ENCODE results near the gene OR52E5. TPM values are rescaled to one million over a fixed set of nuclear protein-coding genes. Genes with fewer than 3 reads are reported as not detected.

Gene OR52E5
- total and polyA plus RNA-seq, 10 of the 15 experiments (the other 5 are each of a cell fraction or from before 2014, with no cell fraction given): not detected

DNA sequence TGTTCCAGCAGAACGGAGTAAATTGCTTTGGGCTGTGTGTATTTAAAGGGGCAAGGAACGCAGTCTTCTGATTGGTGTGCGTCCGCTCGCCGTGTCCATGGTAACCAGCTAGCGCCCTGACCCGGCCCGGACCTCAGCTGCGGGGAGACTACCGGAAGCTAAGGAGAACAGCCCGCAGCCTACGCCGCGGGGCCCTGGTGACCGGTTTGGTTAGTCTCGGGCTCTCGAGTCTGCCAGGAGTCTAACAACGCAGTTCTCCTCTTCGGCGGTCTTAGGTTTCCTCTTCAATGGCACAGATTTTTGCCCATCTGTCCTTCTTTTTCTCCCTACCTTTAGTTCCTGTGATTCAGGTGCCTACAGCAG, 45.6 kb downstream of the OR52E5 start (continued):
- TF ChIP-seq, protein P1, sequence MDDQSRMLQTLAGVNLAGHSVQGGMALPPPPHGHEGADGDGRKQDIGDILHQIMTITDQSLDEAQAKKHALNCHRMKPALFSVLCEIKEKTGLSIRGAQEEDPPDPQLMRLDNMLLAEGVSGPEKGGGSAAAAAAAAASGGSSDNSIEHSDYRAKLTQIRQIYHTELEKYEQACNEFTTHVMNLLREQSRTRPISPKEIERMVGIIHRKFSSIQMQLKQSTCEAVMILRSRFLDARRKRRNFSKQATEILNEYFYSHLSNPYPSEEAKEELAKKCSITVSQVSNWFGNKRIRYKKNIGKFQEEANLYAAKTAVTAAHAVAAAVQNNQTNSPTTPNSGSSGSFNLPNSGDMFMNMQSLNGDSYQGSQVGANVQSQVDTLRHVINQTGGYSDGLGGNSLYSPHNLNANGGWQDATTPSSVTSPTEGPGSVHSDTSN (IDR thresholded peaks at IDR 0.05; ENCODE audit: insufficient replicate concordance, low read depth, low read length): no peak
- TF ChIP-seq ZNF207 (IDR thresholded peaks at IDR 0.05; ENCODE audit: borderline replicate concordance): no peak

DNA sequence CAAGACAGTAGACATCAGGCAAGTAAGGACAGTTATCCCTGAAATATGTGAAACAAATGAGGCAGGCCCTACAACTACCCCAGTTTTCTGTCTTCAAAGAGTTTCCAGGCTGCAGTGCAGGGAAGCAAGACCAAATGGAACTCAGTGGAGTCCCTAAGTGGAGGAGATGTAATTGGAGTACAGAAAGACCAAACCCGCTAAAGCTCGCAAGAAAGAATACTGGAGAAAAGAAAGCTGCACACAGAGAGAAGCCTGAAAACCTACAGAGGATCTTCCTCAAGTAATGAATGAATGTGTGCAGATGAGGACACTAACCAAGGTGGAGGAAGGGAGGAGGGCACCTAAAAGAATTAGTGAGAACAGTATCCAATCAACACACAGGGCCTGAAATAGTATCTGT, 47.7 kb downstream of the OR52E5 start:
- no peak for DNase-seq (ENCODE audit: low read depth, low spot score)
- intact Hi-C loops (cut with micrococcal nuclease; ENCODE audit: unreplicated experiment) (no loop called here), in situ Hi-C loops (cut with MboI) (no loop called here)
- ChIA-PET RAD21 (ENCODE audit: unreplicated experiment) (no interaction called here), SMC1A (ENCODE audit: uncharacterized antibody, unreplicated experiment) (no interaction called here), CTCF (no interaction called here), POLR2A (no interaction called here)
- no peak overlapping the region for H3K9ac ChIP-seq (ENCODE audit: control insufficient read depth, insufficient read depth, low read length)
- H3K79me2 ChIP-seq (ENCODE audit: control insufficient read depth, insufficient read depth, low read length): no peaks in the 10 kb centered on the region
- TF ChIP-seq SUZ12 (IDR thresholded peaks at IDR 0.05; ENCODE audit: unreplicated experiment) (no peak), RBBP5 (conservative IDR thresholded peaks at IDR 0.05) (no peak), TAF1 (IDR thresholded peaks at IDR 0.05; ENCODE audit: borderline replicate concordance, low read depth, low read length) (no peak), BMI1 (IDR thresholded peaks at IDR 0.05; ENCODE audit: borderline replicate concordance) (no peak), POLR2A (IDR thresholded peaks at IDR 0.05; ENCODE audit: low read depth, low read length) (no peak), MYB (IDR thresholded peaks at IDR 0.05; ENCODE audit: borderline replicate concordance, low read depth, low read length) (no peak), NFYB (IDR thresholded peaks at IDR 0.05; ENCODE audit: insufficient read depth, low read depth, low read length) (no peak), TBL1XR1 (IDR thresholded peaks at IDR 0.05; ENCODE audit: low read depth, low read length) (no peak), PML (IDR thresholded peaks at IDR 0.05; ENCODE audit: low read length) (no peak), MXI1 (IDR thresholded peaks at IDR 0.05; ENCODE audit: low read depth, low read length) (no peak), EZH2 (IDR thresholded peaks at IDR 0.05; ENCODE audit: borderline replicate concordance, control insufficient read depth, low read depth, low read length) (no peak)
- H2AFZ ChIP-seq (ENCODE audit: control insufficient read depth, low read depth, low read length): no peak overlapping the region
- no peaks in the 10 kb centered on the region for H3K4me1 ChIP-seq (ENCODE audit: control insufficient read depth, insufficient read depth, low read length)
- no peaks in the 10 kb centered on the region for H3K36me3 ChIP-seq (ENCODE audit: control insufficient read depth in 2 of 2, insufficient read depth in 2 of 2, low read length in 1 of 2)
- no TSS peak for BruUV-seq (replicated peaks)
- H3K4me2 ChIP-seq (ENCODE audit: control insufficient read depth, insufficient read depth): no peak overlapping the region
- H3K27me3 ChIP-seq (replicated peaks in 1 of 2; ENCODE audit: control insufficient read depth in 2 of 2, insufficient read depth in 2 of 2, low read length in 1 of 2): no peaks in the 10 kb centered on the region
- 79% methylated on average over 2 of the region's 2 CpGs for WGBS (ENCODE audit: insufficient coverage, insufficient replicate concordance, low lambda C conversion rate, missing lambda C conversion rate)
- no peak for ATAC-seq
- H4K20me1 ChIP-seq (ENCODE audit: control insufficient read depth, insufficient read depth): no peaks in the 10 kb centered on the region
- FAIRE-seq: no peak
- H3K4me3 ChIP-seq: no peak overlapping the region
- H3K9me3 ChIP-seq (replicated peaks; ENCODE audit: control insufficient read depth, insufficient read depth, low read length): no peaks in the 10 kb centered on the region
- H3K27ac ChIP-seq (ENCODE audit: control insufficient read depth, insufficient read depth): no peak overlapping the region
